AG04450 (cell line): Measurements from ENCODE around the gene CCDC142. TPM values are rescaled to one million over a fixed set of nuclear protein-coding genes. Genes with fewer than 3 reads are reported as not detected.

Experiments
- CTCF ChIA-PET: fragments of 300-600, 350-600 bp; formaldehyde crosslinking; extraction: SDS; loops from one replicate; lab custom pipeline; 2022; ENCODE audit warnings: antibody characterized with exemption, inconsistent platforms; lab: Charles Lee
- POLR2A ChIA-PET: fragments of 350-600 bp; formaldehyde crosslinking; extraction: SDS; loops from one replicate; lab custom pipeline; 2021; ENCODE audit warnings: antibody characterized with exemption, inconsistent platforms; lab: Yijun Ruan, JAX
- DNase-seq: peaks from one replicate; pipeline ENCODE4 v3.0.0-alpha.2; 2011; ENCODE audit warnings: low read depth, low spot score
- H3K27ac ChIP-seq: one replicate; pipeline ENCODE4 v1.5.1; 2012; ENCODE audit warnings: low read depth, low read length, control low read depth
- H3K27me3 ChIP-seq: one replicate; pipeline ENCODE4 v1.6.0; 2012; ENCODE audit warnings: low read length; ENCODE audit not compliant: control insufficient read depth, insufficient read depth
- H3K4me3 ChIP-seq: 2 replicates; pipeline ENCODE4 v1.5.1; 2011; ENCODE audit warnings: mild to moderate bottlenecking, low read depth, low read length, control low read depth
- H3K9me3 ChIP-seq: 2 replicates; pipeline ENCODE4 v1.5.1; 2012; ENCODE audit warnings: low read length; ENCODE audit not compliant: control insufficient read depth, insufficient read depth
- polyA minus RNA-seq: library from RNA; depleted of rRNA, polyadenylated mRNA; stranded (reverse); fragments of >200 nt; gene quantifications from 2 replicates; pipeline ENCODE4 v1.2.3, GENCODE V29; 2011; rRNA and poly(A)+ RNA removed
- polyA plus RNA-seq: library from polyadenylated mRNA; depleted of rRNA; stranded (reverse); fragments of >200 nt; gene quantifications from 2 replicates; pipeline ENCODE4 v1.2.3, GENCODE V29; 2011; rRNA removed
- TF ChIP-seq, protein P1 (sequence below): IDR thresholded peaks from 2 replicates; pipeline ENCODE4 v1.5.1; 2011; ENCODE audit warnings: low read depth, low read length, control low read depth, inconsistent platforms

Gene CCDC142, protein sequence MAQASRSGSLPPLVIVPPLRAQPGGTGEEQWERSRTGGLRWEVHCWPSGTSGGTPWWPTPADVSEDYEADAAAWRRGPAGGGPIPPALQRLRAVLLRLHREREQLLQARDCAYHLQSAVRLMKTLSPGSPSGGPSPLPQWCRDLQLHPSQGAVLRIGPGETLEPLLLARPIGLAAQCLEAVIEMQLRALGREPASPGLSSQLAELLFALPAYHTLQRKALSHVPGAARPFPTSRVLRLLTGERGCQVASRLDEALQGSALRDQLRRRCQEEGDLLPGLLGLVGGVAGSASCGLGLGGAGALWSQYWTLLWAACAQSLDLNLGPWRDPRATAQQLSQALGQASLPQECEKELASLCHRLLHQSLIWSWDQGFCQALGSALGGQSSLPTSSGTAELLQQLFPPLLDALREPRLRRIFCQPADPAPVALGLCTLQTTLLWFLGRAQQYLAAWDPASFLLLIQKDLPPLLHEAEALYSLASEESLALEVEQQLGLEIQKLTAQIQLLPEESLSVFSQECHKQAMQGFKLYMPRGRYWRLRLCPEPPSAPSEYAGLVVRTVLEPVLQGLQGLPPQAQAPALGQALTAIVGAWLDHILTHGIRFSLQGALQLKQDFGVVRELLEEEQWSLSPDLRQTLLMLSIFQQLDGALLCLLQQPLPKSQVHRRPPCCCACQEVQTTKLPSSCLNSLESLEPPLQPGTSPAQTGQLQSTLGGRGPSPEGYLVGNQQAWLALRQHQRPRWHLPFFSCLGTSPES
- 4.5 and 4.6 TPM in 2 replicates for polyA plus RNA-seq
- 21.2 and 25.0 TPM in 2 replicates for polyA minus RNA-seq

DNA sequence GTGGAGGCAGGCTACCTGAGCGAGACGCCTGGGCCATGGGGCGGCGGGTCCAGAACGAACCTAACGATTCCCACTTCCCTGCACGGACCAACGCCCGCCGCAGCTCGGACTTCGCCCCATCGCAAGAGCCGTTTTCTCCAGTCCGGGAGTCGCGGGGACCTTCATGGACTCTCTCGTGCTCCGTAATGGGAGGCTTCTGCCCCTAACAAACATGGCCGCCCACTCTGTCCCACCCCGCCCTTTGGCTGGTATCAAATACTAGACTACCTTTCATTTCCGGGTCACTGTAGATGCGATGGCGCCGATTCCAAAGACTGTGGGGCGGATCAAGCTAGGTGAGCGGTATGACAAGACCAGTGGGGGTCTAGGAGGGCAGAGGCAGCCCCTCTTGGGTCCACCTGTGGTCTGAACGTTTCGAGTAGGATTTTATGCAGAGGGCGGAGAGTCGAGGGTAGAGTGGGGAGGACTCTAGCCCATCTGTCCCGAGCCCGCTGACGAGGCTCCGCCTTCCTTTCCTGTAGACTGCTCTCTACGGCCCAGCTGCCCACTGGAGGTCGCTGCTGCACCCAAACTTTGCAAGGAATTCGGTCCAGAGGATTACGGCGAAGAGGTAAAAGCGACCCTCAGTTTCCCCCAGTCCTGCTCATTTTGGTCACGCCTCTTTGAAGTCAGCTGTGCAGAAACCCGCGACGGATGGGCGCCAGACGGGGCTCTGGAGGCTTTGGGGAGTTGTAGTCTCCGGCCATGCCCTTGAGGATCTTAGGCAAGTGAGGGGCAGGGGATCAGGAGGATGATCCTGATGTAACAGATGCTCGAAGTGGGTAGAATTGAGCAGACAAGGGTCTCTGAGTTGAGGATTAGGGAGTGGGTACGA, at the start of gene CCDC142, which contains the start of gene TTC31:
Gene CCDC142 (minus strand): TSS at position 198 of the 874 bp plus-strand sequence. CDS start 161 bp downstream, at position 37.
Gene TTC31 (plus strand): TSS at position 281 of the 874 bp plus-strand sequence. CDS start 15 bp downstream, at position 296.
- DNase-seq: peak; percentile 83
- CTCF ChIA-PET: interaction anchor here (0.6 to 12.6 kb wide), 13 partner anchors 9 to 395 kb away, joined by 3 to 174 read pairs (median 5); partner anchors contain the start of genes AUP1, HTRA2 and MRPL53
- POLR2A ChIA-PET: interaction anchor here (0.6 to 2.8 kb wide), 9 partner anchors 10 to 101 kb away, joined by 3 to 16 read pairs (median 6); partner anchors contain the start of genes AUP1, HTRA2, INO80B and LOXL3

DNA sequence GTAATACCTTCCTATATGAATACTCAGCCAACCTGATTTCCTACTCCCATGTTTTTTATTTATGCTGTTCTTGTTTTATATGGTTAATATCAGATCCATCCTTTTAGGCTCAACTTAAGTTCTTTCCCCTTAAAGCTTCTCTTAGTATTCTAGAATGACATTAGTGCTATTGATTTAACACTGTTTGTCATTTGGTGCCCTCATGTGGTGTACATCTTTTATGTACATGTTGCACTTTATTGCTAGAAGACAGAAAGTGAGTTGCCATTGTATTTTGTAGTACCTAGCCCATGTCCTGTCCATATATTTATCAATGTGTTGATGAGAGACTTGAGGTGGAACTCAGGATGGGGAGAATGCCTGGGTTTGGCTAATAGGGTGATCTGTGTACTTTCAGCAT, 49.4 kb upstream of the CCDC142 start:
- TF ChIP-seq, protein P1, sequence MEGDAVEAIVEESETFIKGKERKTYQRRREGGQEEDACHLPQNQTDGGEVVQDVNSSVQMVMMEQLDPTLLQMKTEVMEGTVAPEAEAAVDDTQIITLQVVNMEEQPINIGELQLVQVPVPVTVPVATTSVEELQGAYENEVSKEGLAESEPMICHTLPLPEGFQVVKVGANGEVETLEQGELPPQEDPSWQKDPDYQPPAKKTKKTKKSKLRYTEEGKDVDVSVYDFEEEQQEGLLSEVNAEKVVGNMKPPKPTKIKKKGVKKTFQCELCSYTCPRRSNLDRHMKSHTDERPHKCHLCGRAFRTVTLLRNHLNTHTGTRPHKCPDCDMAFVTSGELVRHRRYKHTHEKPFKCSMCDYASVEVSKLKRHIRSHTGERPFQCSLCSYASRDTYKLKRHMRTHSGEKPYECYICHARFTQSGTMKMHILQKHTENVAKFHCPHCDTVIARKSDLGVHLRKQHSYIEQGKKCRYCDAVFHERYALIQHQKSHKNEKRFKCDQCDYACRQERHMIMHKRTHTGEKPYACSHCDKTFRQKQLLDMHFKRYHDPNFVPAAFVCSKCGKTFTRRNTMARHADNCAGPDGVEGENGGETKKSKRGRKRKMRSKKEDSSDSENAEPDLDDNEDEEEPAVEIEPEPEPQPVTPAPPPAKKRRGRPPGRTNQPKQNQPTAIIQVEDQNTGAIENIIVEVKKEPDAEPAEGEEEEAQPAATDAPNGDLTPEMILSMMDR: 0 out of 2 replicates have a peak, but pooled peaks have one; percentile 31
- DNase-seq: no peak
- Histone ChIP-seq H3K4me3 (no peak overlapping the region), H3K27me3 (no peaks in the 10 kb centered on the region), H3K9me3 (peaks cover 4% of the 10 kb centered on the region; the same call in 1 of the 2 replicates), H3K27ac (peak overlapping the region; percentile 1)
- ChIA-PET CTCF (interaction anchor here (0.6 to 4.0 kb wide), 9 partner anchors 48 to 282 kb away, joined by 3 to 42 read pairs (median 3); partner anchors contain the start of genes CCDC142, TTC31 and WBP1), POLR2A (interaction anchor here (0.7 to 0.8 kb wide), 3 partner anchors 23 to 92 kb away, joined by 3 read pairs; partner anchors contain the start of genes CCDC142 and TTC31)

More for the DNA sequence above, at the start of gene CCDC142, which contains the start of gene TTC31:
- TF ChIP-seq, protein P1: peak; percentile 90
- Histone ChIP-seq H3K27ac (peak within 1 kb of the TSS; percentile 70), H3K4me3 (peak within 1 kb of the TSS; percentile 99), H3K27me3 (no peaks in the 10 kb centered on the region), H3K9me3 (no peaks in the 10 kb centered on the region; the same call in 1 of the 2 replicates)

DNA sequence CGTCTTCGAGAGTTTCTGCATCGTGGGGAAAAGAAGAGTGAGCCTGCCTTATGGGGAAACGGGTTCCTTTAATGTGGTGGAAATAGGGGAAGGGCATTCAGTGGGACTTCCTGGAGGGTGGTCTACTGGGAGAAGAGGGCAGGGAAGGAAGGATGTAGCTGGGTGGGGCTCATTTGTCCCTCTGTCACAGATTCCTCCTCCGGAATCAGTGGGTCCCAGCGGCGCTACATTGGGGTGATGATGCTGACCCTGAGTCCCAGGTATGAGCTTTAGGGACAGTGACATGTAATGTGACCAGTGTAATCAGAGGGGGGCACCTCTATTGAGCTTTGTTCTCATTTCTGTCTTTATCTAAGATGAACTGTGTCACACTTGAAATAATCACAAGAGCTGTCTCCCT, 48.9 kb upstream of the CCDC142 start:
- no peak for DNase-seq
- ChIA-PET POLR2A (interaction anchor here (0.6 to 1.7 kb wide), 4 partner anchors 57 to 92 kb away, joined by 3 to 7 read pairs (median 4); partner anchors contain the start of gene WBP1), CTCF (interaction anchor here (0.6 to 4.0 kb wide), 9 partner anchors 48 to 282 kb away, joined by 3 to 42 read pairs (median 3); partner anchors contain the start of genes CCDC142, TTC31 and WBP1)
- no peak overlapping the region for H3K27ac ChIP-seq
- H3K4me3 ChIP-seq: no peak overlapping the region
- TF ChIP-seq, protein P1: no peak
- H3K9me3 ChIP-seq: peaks cover 8% of the 10 kb centered on the region; the same call in 1 of the 2 replicates
- no peaks in the 10 kb centered on the region for H3K27me3 ChIP-seq
